HG03280 (cell line): ENCODE measurements around the gene RBM15B.
"Not testable (repeated sequence)": the region's sequence is repeated elsewhere in the genome, so short reads cannot be mapped to it uniquely, and the experiment has no call there.

Experiments
- ATAC-seq: cut with Tn5 transposase; IDR thresholded peaks from one replicate; pipeline ENCODE4 v1.9.1; 2021; ENCODE audit warnings: mild to moderate bottlenecking, moderate library complexity; ENCODE audit not compliant: unreplicated experiment

RBM15B gene, protein sequence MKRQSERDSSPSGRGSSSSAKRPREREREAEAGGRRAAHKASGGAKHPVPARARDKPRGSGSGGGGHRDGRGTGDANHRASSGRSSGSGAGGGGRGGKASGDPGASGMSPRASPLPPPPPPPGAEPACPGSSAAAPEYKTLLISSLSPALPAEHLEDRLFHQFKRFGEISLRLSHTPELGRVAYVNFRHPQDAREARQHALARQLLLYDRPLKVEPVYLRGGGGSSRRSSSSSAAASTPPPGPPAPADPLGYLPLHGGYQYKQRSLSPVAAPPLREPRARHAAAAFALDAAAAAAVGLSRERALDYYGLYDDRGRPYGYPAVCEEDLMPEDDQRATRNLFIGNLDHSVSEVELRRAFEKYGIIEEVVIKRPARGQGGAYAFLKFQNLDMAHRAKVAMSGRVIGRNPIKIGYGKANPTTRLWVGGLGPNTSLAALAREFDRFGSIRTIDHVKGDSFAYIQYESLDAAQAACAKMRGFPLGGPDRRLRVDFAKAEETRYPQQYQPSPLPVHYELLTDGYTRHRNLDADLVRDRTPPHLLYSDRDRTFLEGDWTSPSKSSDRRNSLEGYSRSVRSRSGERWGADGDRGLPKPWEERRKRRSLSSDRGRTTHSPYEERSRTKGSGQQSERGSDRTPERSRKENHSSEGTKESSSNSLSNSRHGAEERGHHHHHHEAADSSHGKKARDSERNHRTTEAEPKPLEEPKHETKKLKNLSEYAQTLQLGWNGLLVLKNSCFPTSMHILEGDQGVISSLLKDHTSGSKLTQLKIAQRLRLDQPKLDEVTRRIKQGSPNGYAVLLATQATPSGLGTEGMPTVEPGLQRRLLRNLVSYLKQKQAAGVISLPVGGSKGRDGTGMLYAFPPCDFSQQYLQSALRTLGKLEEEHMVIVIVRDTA

DNA sequence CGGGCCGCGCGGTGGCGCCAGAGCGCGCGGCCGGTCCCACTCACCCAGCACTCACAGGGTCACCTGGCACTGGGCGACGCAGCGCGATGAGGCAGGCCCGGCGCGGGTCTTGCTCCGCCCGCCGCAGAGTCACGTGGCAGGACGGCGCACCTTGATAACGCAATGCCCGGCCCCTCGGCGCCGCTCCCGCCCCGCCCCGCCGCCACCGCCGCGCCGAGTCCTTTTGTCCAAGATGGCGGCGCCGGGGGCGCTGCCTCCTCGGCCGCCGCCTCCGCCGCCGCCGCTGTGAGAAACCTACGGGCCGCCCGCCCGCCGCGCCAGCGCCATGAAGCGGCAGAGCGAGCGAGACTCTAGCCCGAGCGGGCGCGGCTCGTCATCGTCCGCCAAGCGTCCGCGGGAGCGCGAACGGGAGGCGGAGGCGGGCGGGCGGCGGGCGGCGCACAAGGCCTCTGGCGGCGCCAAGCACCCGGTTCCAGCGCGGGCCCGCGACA, at the start of gene RBM15B:
TSS of gene RBM15B (plus strand) at position 211 of the 491 bp plus-strand sequence. CDS start at position 326, 115 bp downstream.
- ATAC-seq, result peak; percentile 86

GRCh38 chr3:51343918-51344687, 47.0 kb upstream of the RBM15B start:
- ATAC-seq, result no peak

DNA sequence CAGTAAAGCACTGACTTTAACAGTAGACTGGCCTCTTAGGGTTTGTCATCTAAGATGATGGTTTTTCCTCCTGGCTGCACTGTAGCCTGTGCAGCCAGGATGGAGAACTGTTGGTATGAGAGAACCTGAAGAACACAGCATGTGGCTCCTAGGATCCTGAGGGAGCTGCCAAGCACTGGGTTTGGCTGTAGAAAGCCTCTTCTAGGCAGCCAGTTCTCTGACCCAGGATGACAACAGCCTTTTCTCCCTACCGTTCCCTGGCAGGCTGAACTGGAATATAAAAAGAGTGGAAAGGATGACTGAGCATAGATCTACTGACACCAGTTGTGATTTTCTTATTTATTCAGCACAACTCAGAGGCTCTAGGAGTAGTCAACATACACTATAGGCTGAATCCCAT, 40.3 kb upstream of the RBM15B start:
- ATAC-seq, result no peak

DNA sequence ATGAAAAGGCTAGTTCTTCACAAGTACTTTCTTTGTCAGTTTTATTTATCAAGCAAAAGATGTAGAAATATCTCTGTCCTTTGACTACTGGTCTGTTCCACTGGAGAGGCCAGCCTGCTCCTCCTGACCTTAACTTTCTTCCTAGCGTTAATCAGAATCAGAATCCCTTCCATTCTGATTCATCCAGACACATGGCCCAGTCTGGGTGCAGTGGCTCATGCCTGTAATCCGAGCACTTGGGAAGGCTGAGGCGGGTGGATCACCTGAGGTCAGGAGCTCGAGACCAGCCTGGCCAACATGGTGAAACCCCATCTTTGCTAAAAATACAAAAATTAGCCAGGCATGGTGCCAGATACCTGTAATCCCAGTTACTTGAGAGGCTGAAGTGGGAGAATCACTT, 38.0 kb upstream of the RBM15B start:
- ATAC-seq, result no peak

GRCh38 chr3:51353691-51354090, 37.4 kb upstream of the RBM15B start:
- ATAC-seq, result no peak

DNA sequence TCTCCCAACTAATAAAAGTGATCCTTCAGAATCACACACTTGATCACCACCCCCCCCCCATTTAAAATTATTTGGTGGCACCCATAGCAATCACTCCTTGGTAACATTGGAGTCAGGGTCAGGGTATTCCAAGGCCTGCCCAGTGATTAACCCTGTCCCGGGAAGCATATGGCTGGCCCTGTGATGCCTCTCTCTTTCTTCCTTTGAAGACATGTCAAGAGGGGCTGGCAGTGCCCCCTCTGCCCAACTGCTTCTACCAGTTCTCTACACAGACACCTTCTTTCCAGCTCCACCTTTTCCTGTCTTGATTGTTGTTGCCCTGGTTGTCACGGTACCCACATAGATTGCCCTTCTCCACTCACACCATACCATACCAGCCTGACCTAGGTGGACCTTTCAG, 36.9 kb upstream of the RBM15B start:
- no peak for ATAC-seq

DNA sequence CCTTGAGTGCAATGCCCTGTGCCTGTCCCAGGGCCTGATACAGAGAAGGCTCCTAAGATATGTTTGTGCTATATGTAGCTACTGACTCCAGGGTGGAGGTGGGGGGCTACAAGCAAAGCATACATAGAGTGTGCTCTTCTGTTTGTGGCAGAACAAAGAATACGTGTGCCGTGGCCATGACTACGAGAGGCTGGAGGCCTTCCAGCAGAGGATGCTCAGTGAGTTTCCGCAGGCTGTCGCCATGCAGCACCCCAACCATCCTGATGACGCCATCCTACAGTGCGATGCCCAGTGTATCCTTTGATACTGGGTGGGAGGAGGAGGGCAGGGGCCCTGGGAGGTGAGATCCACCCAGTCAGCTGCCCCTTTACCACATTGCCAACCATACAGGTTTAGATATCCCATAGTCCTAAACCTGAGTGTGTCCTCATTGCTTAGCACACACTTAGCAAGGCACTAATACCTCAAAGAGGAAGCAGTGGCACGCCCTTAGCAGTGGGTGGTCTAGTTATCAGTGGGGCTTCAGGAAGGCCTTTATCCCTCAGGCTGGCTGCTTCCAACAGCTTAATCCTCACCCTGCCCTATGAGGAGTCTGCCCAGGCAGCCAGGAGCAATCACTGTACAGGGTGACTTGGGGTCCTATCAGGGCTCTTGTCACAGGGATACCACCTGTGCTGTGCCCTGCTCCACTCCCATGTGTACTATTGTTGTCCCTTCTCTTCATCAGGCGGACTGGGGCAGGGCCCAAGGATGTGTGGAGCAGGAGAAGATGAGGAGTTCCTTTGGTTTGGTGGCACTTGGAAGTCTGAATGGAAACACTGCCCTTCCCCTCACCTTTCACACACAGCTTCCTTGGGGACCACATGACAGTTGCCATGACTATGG, 36.1 kb upstream of the RBM15B start:
- no peak for ATAC-seq

DNA sequence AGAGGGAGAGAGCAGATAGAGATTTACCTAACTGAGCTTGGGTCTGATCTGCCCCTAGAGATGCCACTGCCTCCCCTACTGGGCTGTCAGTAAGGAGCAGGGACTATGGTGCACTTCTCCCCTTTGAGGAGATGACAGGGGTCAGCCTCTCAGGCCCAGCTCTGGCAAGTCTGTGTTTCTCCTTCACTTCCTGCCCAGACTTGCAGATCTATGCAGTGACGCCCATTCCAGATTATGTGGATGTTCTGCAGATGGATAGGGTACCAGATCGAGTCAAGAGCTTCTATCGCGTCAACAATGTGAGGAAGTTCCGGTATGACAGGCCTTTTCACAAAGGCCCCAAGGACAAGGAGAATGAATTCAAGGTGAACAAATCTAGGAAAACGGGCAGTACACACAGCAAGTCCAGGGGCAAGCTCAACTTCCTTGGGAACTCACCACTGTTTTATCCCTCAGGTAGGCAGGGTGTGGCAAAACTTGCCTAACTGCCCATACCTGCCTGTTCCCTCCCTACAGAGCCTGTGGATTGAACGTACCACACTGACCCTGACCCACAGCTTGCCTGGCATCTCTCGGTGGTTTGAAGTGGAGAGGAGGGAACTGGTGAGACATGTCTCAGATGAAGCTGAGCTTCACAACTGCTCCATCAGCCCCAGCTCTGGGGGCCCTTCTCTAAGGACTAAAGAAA, 35.0 kb upstream of the RBM15B start:
- ATAC-seq, result no peak

DNA sequence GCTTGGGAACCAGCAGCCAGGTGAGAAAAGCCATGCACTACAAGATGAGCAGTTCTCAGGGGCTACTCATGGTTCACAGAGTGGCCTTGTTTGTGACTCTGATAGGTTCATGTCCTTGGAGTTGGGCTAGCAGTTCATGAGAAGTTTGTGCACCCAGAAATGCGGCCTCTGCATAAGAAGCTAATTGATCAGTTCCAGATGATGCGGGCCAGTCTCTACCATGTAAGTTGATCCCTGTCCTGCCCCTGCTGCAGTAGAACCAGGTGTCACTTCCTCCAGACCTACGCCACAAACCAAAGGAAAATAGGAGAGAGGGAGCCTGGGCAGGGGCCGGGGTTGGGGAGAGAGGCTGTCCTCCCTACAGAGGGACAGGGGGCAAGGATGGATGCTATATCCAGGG, 33.2 kb upstream of the RBM15B start:
- no peak for ATAC-seq

DNA sequence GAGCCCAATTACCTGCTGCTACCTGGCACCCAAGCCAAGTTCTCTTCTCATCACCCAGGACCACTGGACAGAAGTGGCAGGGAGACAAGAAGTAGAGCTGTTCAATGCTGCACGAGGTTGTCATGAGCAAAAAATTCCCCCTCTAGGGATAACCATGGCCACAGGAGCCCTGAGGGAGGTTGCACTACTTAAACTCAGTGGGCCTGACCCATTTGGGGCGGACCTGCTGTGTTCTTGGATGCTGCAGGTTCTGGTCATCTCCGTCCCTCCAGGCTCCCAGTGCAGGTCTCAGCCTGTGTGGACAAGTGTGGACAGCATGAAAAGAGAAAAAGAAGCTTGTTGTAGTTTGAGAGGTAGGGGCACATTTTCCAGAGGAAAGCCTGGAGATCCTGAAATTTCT, 32.1 kb upstream of the RBM15B start:
- no peak for ATAC-seq

DNA sequence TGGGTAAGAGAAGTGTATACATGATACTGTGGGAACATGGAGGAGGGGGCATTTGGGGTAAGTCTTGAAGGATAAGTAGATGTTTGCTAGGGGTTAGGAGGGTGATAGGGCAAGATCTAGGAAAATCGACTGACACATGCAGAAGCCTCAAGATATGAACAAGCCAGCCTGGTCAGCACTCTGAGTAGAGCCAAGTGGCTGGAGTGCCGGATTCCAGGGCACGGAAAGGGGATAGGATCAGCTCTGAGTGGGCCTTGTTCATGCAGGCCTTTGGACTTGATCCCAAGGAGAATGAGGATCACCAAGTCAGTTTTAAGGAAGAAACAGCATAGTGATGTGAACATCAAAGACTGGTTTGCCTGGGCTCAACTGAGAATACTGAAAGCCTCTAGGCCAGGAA, 30.3 kb upstream of the RBM15B start:
- ATAC-seq, result no peak

DNA sequence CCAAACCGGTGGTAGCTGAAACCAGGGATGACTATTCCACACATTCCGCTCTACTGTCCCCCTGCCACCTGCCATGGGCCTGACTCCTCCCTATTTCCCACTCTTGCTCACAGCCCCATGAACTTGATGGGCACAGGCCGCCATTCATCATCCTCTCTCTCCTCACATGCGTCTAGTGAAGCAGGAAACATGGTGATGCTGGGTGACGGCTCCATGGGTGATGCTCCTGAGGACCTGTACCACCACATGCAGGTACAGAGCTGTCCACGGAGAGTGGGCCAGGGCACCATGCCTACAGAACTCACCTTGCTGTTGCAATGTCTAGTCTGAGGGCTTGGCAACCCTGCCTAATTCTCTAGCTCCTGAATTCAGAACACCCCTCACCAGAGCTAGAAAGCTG, 29.3 kb upstream of the RBM15B start:
- no peak for ATAC-seq

DNA sequence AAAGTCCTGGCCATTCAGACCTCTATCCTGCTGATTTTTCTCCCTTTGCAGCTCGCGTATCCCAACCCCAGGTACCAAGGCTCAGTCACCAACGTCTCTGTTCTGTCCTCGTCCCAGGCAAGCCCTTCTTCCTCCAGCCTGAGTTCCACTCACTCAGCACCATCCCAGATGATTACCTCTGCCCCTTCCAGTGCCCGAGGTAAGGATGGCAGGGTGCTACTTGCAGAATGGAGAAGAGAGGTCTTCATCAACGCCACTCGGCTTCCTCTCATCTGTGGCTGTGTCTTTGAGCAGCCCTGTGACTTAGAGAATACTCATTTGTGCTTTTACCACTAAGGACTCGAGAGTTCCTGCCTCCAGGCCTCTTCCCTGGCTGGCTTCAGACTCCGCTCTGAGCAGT, 28.6 kb upstream of the RBM15B start:
- no peak for ATAC-seq

DNA sequence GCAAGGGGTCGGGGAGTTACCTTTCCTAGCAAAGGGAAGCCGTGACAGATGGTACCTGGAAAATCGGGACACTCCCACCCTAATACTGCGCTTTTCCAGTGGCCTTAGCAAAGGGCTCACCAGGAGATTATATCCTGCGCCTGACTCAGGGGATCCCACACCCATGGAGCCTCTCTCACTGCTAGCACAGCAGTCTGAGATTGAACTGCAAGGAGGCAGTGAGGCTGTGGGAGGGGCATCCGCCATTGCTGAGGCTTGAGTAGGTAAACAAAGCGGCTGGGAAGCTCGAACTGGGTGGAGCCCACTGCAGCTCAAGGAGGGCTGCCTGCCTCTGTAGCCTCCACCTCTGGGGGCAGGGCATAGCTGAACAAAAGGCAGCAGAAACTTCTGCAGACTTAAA, 22.8 kb upstream of the RBM15B start:
- ATAC-seq, result not testable (repeated sequence)

- ATAC-seq, result no peak
Observed at GRCh38 chr3:51371943-51372557, 19.0 kb upstream of the RBM15B start.

DNA sequence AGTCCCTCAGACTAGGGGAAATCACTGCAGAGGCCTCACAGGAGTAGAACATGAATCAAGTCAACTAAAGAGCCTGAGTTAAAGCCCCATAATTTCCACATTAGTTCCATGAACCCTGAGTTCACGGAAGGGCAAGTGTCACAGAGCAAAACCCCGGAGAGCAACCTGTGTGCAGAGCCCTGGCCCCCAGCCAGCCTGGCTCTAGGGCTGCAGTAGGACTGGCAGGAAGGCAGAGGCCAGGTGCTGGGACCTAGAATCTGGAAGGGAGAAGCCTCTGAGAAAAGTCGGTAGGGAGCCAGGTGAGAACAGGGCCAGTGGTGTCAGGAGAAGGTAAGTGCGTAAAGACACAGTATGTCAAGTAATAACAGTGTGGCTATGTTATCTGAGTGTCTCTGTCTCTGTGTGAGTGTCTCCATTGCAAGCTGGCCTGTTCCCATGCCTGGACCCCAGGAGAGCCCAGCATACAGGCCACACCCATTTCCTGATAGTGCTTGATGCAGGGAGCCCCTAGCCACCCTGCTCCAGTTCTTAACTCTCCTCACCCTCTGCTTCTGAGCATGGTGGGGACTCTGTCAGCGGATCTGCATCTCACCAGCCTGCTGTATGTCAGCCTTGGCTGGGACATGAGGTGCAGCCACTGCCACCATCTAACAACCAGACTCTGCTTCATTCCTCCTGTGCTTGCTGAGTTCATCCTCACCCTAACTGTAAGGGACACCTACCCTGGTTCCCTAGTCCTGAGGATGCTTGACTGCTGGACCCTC, 17.2 kb upstream of the RBM15B start:
- no peak for ATAC-seq

- ATAC-seq, result no peak
Observed at GRCh38 chr3:51374456-51374855, 16.6 kb upstream of the RBM15B start.

DNA sequence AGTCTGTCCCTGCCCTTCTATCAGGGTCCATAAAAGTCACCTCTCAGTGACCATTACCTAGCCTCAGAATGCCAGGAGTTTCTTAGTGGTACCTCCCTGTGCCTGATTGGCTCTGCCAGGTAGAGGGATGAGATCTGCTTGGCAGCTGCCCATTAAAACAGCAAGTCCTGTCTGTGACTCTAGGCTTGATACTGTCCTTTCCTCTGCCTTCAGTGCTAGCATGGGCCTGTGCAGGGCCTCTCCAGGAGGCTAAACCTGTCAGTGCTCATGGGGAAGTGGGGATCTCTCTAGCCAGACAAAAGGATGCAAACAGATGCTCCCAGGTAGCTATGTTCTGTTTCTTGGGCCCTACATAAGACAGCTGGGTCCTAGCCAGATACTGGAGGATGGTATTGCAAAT, 15.9 kb upstream of the RBM15B start:
- ATAC-seq, result no peak
